CD14-positive monocyte (primary cell): ENCODE results near the gene FCN2. TPM values are rescaled to one million over a fixed set of nuclear protein-coding genes. Genes with fewer than 3 reads are reported as not detected.

Experiments used
- DNase-seq, 3 donors: peaks; one replicate each; pipeline ENCODE4 v3.0.0-alpha.2; 2011 to 2022
- H2AFZ ChIP-seq: 2 replicates; pipeline ENCODE4 v1.6.0; 2012; ENCODE audit warnings: mild to moderate bottlenecking, low read depth, low read length, inconsistent platforms; ENCODE audit not compliant: insufficient read depth, poor library complexity, severe bottlenecking
- H3K27ac ChIP-seq, 2 donors: 1 replicate in 1 of 2; 2 replicates in 1 of 2; pipeline ENCODE4 v1.5.1; 2012 to 2013; ENCODE audit warnings: low read length in 2 of 2, control low read depth in 1 of 2, inconsistent platforms in 1 of 2, low read depth in 1 of 2, mild to moderate bottlenecking in 1 of 2
- H3K27me3 ChIP-seq, 2 donors: one replicate each; pipeline versions ENCODE4 v1.6.0 to v1.6.1; 2011 to 2013; ENCODE audit warnings: low read length in 2 of 2; ENCODE audit not compliant: control insufficient read depth in 2 of 2, insufficient read depth in 2 of 2
- H3K36me3 ChIP-seq, 2 donors: replicated peaks in 1 of 2; 1 replicate in 1 of 2; 2 replicates in 1 of 2; pipeline versions ENCODE4 v1.5.1 to v1.6.1; 2012 to 2013; ENCODE audit warnings: low read length in 2 of 2, control low read depth in 1 of 2, inconsistent platforms in 1 of 2, mild to moderate bottlenecking in 1 of 2; ENCODE audit not compliant: insufficient read depth in 2 of 2, control insufficient read depth in 1 of 2
- H3K4me1 ChIP-seq, 2 donors: 1 replicate in 1 of 2; 2 replicates in 1 of 2; pipeline versions ENCODE4 v1.5.1 to v1.6.1; 2012 to 2013; ENCODE audit warnings: low read length in 2 of 2, control low read depth in 1 of 2, inconsistent platforms in 1 of 2, mild to moderate bottlenecking in 1 of 2, moderate library complexity in 1 of 2; ENCODE audit not compliant: insufficient read depth in 2 of 2, control insufficient read depth in 1 of 2
- H3K4me2 ChIP-seq: replicated peaks from 2 replicates; pipeline ENCODE3; 2012; ENCODE audit warnings: low read length, moderate library complexity, mild to moderate bottlenecking; ENCODE audit not compliant: poor library complexity, severe bottlenecking; ENCODE audit errors: extremely low read depth
- H3K4me3 ChIP-seq, 3 experiments: fragments of 200-600 bp in 1 of 3; sonication (generic) in 1 of 3; replicated peaks in 1 of 3; 1 replicate in 2 of 3; 2 replicates in 1 of 3; pipeline ENCODE4 v1.5.1; 2011 to 2013; ENCODE audit warnings: low read length in 3 of 3, mild to moderate bottlenecking in 3 of 3, control low read depth in 2 of 3, low read depth in 2 of 3, inconsistent platforms in 1 of 3, moderate library complexity in 1 of 3
- H3K79me2 ChIP-seq: 2 replicates; pipeline ENCODE4 v1.6.0; 2012; ENCODE audit warnings: mild to moderate bottlenecking, control low read depth, inconsistent platforms, low read length, moderate library complexity; ENCODE audit not compliant: insufficient read depth
- H3K9ac ChIP-seq: 2 replicates; pipeline ENCODE4 v1.6.0; 2017; ENCODE audit warnings: low read length, mild to moderate bottlenecking; ENCODE audit not compliant: insufficient read depth, poor library complexity, severe bottlenecking
- H3K9me3 ChIP-seq, 2 donors: replicated peaks in 1 of 2; 1 replicate in 1 of 2; 2 replicates in 1 of 2; pipeline versions ENCODE4 v1.5.1 to v1.6.1; 2012 to 2013; ENCODE audit warnings: low read length in 2 of 2, control low read depth in 1 of 2; ENCODE audit not compliant: control insufficient read depth in 1 of 2, insufficient read depth in 1 of 2
- H4K20me1 ChIP-seq: 2 replicates; pipeline ENCODE4 v1.6.0; 2012; ENCODE audit warnings: mild to moderate bottlenecking, low read length, control low read depth, moderate library complexity; ENCODE audit not compliant: insufficient read depth
- H3K27ac Mint-ChIP-seq, 7 donors: one replicate each; pipeline ENCODE4 v1.8.0; 2020; ENCODE audit warnings: mild to moderate bottlenecking in 7 of 7, mixed read lengths in 7 of 7, moderate library complexity in 6 of 7, inconsistent platforms in 2 of 7
- H3K27me3 Mint-ChIP-seq, 3 donors: one replicate each; pipeline ENCODE4 v1.8.0; 2021 to 2022; ENCODE audit warnings: low read depth in 3 of 3, mild to moderate bottlenecking in 3 of 3, mixed read lengths in 3 of 3, moderate library complexity in 3 of 3, inconsistent platforms in 1 of 3
- H3K36me3 Mint-ChIP-seq, 2 donors: one replicate each; pipeline ENCODE4 v1.8.0; 2020; ENCODE audit warnings: mixed read lengths in 2 of 2, inconsistent platforms in 1 of 2, mild to moderate bottlenecking in 1 of 2
- H3K4me1 Mint-ChIP-seq: one replicate; pipeline ENCODE4 v1.8.0; 2020; ENCODE audit warnings: mild to moderate bottlenecking, mixed read lengths
- H3K4me3 Mint-ChIP-seq, 2 donors: one replicate each; pipeline ENCODE4 v1.8.0; 2020; ENCODE audit warnings: mild to moderate bottlenecking in 2 of 2, mixed read lengths in 2 of 2, moderate library complexity in 1 of 2
- H3K9me3 Mint-ChIP-seq, 7 donors: one replicate each; pipeline ENCODE4 v1.8.0; 2020 to 2022; ENCODE audit warnings: mixed read lengths in 7 of 7, mild to moderate bottlenecking in 6 of 7, moderate library complexity in 6 of 7, inconsistent platforms in 2 of 7
- WGBS: methylation state at CpG from one replicate; pipeline ENCODE4 v1.1.5; 2013; ENCODE audit warnings: missing lambda C conversion rate; ENCODE audit not compliant: insufficient coverage; 5-methylcytosine and 5-hydroxymethylcytosine counted together
- intact Hi-C, 2 donors: fragments of 100-400 bp; cut with micrococcal nuclease; formaldehyde crosslinking; loops; one replicate each; pipeline versions ENCODE4 v1.15.0 to v1.15.1; 2023
- polyA plus RNA-seq, 3 donors: library from polyadenylated mRNA; depleted of rRNA in 1 of 3; unstranded in 2 of 3; stranded (reverse) in 1 of 3; fragments of 300-500 nt in 2 of 3; fragments of >200 nt in 1 of 3; fragmentation: Illumina TruSeq in 2 of 3; gene quantifications; 1 replicate in 2 of 3; 2 replicates in 1 of 3; pipeline ENCODE4 v1.2.3, GENCODE V29; 2012 to 2021
- TF ChIP-seq, protein P1 (sequence below): fragments of 200-600 bp; IDR thresholded peaks from one replicate; pipeline ENCODE4 v1.8.0; 2022; ENCODE audit warnings: antibody characterized with exemption, mild to moderate bottlenecking

The FCN2 gene
- polyA plus RNA-seq, 3 donors, result not detected

DNA sequence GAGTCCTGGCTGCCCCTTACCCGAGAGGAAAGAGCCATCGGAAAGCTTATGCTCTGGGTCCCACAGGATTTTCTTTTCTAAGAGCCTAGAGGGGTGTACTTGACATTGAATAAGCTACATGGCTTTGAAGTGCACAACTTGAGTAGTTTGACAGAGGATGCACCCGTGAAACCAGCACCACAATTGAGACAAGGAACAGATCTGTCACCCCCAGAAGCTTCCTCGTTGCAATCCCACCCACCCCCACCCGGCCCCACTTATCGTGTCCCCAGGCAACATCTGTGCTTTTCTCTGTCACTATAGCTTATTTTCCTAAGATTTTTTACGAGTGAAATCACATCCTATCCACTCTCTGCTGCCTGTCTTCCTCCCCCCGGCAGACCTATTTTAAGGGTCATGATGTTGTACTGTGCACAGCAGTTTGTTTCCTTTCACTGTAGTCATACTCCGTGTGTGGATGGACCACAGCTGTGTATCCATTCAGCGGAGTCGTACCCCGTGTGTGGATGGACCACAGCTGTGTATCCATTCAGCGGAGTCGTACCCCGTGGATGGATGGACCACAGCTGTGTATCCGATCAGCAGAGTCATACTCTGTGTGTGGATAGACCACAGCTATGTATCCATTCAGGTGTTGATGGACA lies 8.8 kb upstream of the FCN2 start:
- Histone ChIP-seq H3K36me3 (no peaks in the 10 kb centered on the region), H3K9ac (no peak overlapping the region), H3K27ac (no peak overlapping the region), H3K4me1 (peaks cover 5 to 13% of the 10 kb centered on the region in 2 donors), H3K79me2 (no peaks in the 10 kb centered on the region), H2AFZ (no peak overlapping the region), H3K27me3 (no peaks in the 10 kb centered on the region), H3K4me2 (no peak overlapping the region), H3K9me3 (peaks cover 7 to 20% of the 10 kb centered on the region in 2 donors), H3K4me3 (no peak overlapping the region), H4K20me1 (no peaks in the 10 kb centered on the region)
- no peak for DNase-seq
- intact Hi-C loops, result no loop called here
- peaks cover 8 to 30% (median 18%) of the 10 kb centered on the region in 7 donors for H3K9me3 Mint-ChIP-seq
- no peak overlapping the region for H3K27ac Mint-ChIP-seq
- peaks cover 11 to 18% (median 14%) of the 10 kb centered on the region in 3 donors for H3K27me3 Mint-ChIP-seq
- TF ChIP-seq, protein P1, sequence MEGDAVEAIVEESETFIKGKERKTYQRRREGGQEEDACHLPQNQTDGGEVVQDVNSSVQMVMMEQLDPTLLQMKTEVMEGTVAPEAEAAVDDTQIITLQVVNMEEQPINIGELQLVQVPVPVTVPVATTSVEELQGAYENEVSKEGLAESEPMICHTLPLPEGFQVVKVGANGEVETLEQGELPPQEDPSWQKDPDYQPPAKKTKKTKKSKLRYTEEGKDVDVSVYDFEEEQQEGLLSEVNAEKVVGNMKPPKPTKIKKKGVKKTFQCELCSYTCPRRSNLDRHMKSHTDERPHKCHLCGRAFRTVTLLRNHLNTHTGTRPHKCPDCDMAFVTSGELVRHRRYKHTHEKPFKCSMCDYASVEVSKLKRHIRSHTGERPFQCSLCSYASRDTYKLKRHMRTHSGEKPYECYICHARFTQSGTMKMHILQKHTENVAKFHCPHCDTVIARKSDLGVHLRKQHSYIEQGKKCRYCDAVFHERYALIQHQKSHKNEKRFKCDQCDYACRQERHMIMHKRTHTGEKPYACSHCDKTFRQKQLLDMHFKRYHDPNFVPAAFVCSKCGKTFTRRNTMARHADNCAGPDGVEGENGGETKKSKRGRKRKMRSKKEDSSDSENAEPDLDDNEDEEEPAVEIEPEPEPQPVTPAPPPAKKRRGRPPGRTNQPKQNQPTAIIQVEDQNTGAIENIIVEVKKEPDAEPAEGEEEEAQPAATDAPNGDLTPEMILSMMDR, result no peak
- no peaks in the 10 kb centered on the region for H3K36me3 Mint-ChIP-seq
- H3K4me3 Mint-ChIP-seq, result no peak overlapping the region
- H3K4me1 Mint-ChIP-seq, result peaks cover 10% of the 10 kb centered on the region
- 95% methylated on average over 11 of the region's 16 CpGs for WGBS

DNA sequence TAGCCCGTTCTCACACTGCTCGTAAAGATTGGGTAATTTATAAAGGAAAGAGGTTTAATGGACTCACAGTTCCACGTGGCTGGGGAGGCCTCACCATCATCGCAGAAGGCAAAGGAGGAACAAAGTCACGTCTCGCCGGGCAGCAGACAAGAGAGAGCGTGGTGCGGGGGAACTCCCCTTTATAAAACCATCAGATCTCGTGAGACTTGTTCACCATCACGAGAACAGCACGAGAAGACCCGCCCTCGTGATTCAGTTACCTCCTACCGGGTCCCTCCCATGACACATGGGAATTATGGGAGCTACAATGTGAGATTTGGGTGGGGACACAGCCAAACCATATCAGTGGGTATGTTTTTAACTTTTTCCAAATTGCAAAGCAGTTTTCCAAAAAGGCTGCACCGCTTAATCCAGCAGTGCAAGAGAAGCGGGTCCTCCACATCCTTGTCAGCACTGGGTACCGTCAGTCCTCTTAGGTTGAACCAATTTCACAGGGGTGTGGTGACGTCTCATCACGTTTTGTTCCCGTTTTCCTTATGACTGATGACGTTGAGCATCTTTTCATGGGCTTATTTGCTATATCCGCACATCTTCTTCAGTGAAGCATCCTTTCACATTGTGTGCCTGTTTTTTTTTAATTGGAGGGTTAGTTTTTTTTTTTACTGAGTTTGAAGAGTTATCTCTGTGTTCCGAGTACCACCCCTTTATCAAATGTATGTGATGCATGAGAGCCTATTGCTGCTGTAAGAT lies 8.0 kb upstream of the FCN2 start:
- H3K27ac Mint-ChIP-seq, result no peak overlapping the region
- no peaks in the 10 kb centered on the region for H4K20me1 ChIP-seq
- no peaks in the 10 kb centered on the region for H3K36me3 ChIP-seq
- no peak overlapping the region for H3K4me3 Mint-ChIP-seq
- no peaks in the 10 kb centered on the region for H3K27me3 ChIP-seq
- H3K4me3 ChIP-seq, result no peak overlapping the region
- DNase-seq, result no peak
- no peak overlapping the region for H3K27ac ChIP-seq
- peaks cover 8 to 30% (median 18%) of the 10 kb centered on the region in 7 donors for H3K9me3 Mint-ChIP-seq
- no peak overlapping the region for H2AFZ ChIP-seq
- no peak overlapping the region for H3K4me2 ChIP-seq
- H3K4me1 ChIP-seq, result peaks cover 5 to 13% of the 10 kb centered on the region in 2 donors
- no peaks in the 10 kb centered on the region for H3K79me2 ChIP-seq
- WGBS, result 98% methylated on average over 4 of the region's 24 CpGs
- peaks cover 7 to 20% of the 10 kb centered on the region in 2 donors for H3K9me3 ChIP-seq
- H3K9ac ChIP-seq, result no peak overlapping the region
- TF ChIP-seq, protein P1, result no peak
- peaks cover 14 to 21% (median 15%) of the 10 kb centered on the region in 3 donors for H3K27me3 Mint-ChIP-seq
- intact Hi-C loops, result no loop called here
- H3K36me3 Mint-ChIP-seq, result no peaks in the 10 kb centered on the region
- peaks cover 10% of the 10 kb centered on the region for H3K4me1 Mint-ChIP-seq
